SKM-1 treated with dmso at 0.1 percent for 144 hours (cell line): ENCODE data around the gene WBP2.

Source experiments
- DNase-seq: peaks from one replicate; lab custom pipeline; 2025; ENCODE audit not compliant: unreplicated experiment; lab: John Stamatoyannopoulos, UW

Gene WBP2

GRCh38 chr17:75855310-75856061 lies at the start of gene WBP2:
TSS of gene WBP2 (minus strand) at chr17:75855335. CDS start at chr17:75855297, 38 bp downstream.
- peak; percentile 100 for DNase-seq

DNA sequence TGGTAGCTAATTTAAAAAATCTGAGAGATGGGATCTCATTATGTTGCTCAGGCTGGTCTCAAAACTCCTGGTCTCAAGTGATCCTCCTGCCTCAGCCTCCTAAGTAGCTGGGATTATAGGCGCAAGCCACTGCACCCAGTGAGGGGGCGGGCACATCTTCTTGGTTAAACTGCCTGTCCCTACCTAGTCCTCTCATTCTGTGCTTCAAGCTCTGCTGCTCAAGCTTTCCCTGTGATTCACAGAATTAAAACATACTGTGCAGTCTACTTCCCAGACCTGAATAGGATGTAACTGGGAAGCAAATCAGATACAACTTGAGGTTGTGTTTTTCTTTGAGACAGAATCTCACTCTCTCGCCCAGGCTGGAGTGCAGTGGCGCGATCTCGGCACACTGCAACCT lies 47.3 kb upstream of the WBP2 start:
- DNase-seq, result no peak

DNA sequence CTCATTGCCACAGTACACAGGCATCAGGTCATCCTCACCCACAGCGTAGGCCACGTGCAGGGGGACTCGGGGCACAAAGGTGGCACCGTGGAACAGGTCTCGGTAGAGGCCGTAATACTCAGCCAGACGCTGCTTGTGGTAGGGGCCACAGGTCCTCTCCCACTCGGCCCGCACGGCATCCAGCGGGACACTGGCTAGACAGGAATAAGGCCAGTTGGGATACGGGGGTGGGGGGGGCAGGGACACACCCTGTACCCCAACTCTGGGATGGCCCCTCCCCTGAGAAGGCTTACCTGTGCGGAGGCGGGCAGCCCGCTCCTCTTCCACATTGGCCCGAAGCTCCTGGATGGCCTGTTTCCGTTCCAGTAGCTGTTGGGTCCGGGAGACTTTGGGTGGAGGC lies 46.6 kb upstream of the WBP2 start:
- no peak for DNase-seq

DNA sequence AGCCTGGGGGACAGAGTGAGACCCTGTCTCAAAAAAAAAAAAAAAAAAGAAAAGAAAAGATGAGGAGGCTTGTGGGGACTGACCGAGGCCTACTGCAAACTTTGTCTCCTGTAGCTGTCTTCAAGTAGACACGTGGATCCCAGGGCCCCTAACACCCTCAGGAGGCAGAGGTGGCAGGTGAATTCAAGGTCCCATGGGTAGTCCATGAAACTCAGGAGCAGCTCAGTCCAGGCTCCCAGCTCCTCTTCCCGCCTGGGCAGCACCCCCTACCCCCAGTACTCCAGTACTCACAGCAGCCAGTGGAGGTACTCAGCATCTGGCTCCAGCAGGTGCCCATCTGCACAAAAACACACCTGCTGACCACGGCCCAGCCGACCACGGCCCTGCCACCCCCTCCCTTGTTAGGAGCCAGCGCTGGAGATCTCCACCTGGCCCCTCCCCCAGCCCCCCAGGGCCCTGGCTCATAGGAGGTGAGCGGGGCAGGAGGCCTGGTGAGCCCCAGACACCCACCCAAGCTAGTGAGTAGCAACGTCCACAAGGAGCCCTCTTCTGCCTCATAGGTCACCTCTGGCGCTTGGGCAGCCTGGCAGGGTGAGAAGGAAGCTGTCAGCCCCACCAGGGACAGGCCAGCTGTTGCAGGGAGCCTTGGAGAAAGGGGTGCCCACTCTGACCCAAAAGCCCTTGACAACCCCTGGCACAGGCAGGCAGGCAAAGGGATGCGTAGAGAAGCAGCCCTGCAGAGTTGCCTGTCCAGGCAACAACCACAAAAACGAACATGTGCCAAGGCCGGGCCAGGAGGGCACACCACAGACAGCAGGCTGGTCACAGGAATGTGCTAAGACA lies 45.8 kb upstream of the WBP2 start:
- no peak for DNase-seq

DNA sequence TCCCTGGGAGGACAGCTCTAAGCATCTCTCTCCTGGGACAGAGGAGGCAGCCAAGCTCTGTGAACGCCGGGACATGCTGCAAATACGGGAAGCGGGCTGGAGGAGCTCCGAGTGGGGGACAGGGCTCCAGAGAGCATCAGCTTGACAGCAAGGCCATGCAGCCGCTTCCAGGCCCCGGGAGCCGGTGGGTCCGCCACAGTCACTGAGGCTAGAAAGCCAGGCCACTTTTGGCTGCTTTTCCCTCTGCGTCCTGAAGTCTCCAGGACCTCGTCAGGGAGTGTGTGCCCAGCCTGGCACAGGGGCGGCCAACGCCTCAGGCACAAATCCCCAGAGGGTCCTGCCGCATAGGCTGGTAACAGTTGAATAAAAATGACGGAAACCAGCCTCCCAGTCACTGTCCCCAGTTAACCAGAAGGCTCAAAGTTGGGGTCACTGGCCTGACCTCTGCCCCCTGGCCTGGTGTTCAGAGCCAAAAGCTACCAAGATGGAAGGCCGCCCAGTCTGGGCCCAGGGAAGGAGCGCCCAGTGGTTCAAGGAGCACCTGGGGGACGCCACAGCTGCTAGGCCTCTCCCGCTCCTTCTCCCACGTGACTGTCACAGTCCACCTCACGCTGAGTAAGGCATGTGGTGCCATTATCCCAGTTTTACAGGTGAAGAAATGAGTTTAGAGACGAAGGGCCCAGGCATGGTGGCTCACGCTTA lies 44.8 kb upstream of the WBP2 start:
- no peak for DNase-seq

GRCh38 chr17:75899353-75899752 lies 44.2 kb upstream of the WBP2 start:
- no peak for DNase-seq

- no peak for DNase-seq
Measured at GRCh38 chr17:75898791-75899190, 43.7 kb upstream of the WBP2 start.

GRCh38 chr17:75898065-75898464 lies 42.9 kb upstream of the WBP2 start:
- DNase-seq, result no peak

DNA sequence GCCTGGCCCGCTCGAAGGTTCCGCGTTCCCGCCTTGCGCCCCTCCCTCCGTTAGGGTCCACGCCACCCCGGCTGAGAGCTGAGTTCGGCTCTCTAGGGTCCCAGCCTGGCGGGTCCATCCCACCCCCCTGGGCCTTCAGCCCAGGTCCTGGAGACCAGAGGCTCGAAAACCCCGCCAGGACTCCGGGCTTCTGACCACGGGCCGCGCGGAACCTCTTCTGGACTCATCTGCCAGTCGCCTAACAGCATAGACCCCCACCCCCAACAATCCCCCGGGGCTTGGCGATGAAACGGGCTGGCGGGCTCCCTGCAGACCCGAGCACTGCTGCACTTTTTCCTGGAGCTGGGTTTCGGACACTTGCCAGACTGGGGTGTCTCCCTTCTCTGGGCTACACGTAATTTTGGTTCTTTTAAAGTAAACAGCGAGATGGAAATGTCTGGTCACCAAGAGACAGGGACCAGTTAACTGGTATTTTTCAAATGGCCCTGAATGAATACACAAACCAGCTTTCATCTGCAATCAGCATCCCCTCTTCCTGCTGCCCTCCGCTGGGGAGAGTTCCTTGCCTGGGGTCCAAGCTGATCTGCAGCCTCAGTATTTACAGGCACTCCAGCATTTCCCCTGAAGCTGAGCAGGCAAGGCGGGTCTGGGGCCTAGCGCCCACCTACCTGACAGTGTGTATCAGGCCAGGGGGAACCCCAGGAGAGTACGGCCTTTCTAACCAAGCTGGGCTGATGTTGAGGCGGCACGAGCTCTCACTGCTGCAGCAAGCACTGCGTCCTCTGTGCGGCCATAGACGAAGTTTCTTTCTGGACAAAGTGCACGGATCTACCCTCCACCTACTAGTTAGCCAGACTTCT lies 42.3 kb upstream of the WBP2 start:
- no peak for DNase-seq

GRCh38 chr17:75896415-75897159 lies 41.5 kb upstream of the WBP2 start, which contains the start of gene TRIM65:
TSS of gene TRIM65 (minus strand) at chr17:75896951. CDS start at chr17:75896937, 14 bp downstream.
- peak; percentile 59 for DNase-seq

- DNase-seq, result no peak
Measured at GRCh38 chr17:75895370-75896155, 40.4 kb upstream of the WBP2 start.

DNA sequence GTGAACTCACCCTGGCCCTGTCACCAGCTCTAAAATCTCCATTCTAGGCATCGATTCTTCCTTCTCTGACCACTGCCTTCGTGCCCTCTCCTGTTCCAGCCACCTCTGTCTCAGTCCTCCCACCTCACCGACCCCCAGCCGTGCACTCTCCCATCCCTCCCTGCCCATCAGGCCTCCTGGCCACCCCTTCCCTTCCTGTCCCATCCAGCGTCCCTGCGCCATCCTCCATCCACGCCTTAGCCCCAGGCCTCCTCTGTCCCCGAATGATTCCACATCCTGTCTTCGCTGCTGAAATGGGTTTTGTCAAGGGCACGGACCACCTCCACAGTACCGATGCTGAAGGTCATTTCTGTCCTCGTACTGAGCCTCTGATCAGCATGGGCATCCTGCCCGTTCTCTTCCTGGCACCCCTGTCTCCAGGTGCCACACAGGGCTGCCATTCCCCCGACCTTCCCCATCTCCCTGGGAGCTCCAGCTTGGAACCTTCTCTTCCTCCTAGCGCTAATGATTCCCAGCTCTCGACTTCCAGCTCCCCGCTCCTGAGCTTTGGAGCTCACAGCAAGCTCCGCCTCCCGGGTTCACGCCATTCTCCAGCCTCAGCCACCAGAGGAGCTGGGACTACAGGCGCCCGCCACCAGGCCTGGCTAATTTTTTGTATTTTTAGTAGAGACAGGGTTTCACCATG lies 39.1 kb upstream of the WBP2 start:
- no peak for DNase-seq

DNA sequence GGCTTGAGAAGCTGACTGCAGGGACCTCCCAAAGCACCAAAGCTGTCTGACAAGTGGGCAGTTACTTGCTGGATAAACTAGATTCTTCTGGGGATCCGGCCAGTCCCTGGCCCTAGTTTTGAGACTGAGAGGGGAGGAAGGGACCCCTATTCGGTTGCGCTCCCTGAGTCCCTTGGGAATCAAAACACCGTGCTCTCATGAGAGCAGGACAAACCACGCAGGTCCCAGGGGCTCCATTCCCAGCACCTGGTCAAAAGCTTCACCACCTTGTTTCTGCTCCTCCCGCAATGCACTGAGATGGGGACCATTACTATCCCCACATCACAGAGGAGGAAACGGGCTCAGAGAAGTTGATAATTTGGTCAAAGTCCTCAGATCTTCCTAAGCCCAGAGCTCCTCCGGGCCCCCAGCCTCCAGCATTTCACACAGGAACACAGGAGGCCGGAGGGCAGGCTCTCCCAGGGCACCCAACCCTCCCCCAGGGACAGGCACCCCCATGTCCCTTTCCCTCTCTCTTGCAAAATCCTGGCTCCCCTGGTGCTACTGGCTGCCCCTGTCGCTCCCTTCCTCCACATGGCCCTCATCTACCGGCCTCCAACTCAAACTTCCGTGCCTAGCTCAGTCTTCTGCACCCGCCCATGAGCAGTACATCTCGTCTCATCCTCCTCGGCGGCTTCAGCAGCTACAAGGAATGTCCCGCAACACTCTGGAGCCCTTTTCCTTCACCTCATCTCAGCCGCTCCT lies 38.3 kb upstream of the WBP2 start:
- DNase-seq, result no peak

DNA sequence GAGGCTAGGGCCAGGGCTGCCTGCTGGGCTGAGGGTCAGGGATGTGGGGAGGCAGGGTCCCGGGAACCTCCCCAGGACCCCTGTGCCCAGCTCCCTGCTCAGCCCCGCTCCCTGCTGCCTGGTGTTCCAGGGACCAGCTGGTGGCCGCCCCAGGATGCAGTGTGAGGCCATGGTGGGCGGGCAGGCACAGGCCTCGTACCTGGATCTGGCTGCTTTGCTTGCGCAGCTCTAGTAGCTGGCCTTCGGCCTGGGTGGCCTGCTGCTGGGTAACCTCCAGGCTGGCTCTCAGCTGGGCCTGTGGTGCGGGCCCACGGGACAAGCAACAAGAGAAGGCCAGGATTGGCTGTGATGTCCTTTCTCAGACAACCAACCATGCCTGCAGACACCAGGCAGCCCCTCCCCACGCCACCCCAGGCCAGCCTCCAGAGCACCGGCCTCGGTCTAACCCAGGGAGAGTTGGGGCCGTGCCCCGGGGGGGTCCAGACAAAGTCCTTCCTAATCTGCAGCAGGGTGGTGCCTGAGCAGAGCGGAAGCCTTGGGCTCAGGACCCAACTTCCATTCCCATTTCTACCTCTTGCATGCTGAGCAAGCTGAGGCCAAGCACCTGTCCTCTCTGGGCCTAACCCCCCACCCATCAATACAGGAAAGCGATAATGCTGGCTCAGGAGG lies 37.6 kb upstream of the WBP2 start:
- no peak for DNase-seq

- DNase-seq, result no peak
Measured at GRCh38 chr17:75891605-75892555, 36.7 kb upstream of the WBP2 start.

DNA sequence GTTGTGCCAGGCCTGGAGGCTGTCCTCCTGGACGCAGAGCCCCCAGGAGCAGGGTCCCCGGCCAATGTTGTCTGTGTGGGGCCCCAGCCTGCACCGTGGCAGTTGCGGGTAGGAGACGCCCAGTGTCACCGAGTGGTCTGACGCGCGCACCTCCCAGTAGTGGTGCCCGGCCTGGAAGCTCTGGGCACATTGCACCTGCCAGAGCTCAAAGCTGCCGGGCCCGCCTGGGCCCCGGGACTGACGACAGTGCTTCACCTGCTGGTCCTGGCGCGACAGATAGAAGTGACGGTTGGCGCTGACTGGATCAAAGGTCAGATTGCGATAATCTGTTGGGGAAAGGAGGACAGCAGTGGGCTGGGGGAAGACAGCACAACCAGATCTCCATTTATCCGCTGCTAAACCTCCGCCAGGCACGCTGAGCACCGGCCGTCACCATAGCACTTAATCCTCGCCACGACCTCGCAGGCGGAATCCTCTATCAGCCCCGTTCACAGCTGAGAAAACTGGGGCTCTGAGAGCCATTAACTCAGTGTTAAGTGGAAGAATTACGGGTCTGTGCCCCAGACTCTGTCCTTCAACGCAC lies 36.0 kb upstream of the WBP2 start:
- DNase-seq, result no peak
